ENCODE results near the gene KDM5A.
"Not testable (repeated sequence)": the region's sequence is repeated elsewhere in the genome, so short reads cannot be mapped to it uniquely, and the experiment has no call there.

The KDM5A gene

DNA sequence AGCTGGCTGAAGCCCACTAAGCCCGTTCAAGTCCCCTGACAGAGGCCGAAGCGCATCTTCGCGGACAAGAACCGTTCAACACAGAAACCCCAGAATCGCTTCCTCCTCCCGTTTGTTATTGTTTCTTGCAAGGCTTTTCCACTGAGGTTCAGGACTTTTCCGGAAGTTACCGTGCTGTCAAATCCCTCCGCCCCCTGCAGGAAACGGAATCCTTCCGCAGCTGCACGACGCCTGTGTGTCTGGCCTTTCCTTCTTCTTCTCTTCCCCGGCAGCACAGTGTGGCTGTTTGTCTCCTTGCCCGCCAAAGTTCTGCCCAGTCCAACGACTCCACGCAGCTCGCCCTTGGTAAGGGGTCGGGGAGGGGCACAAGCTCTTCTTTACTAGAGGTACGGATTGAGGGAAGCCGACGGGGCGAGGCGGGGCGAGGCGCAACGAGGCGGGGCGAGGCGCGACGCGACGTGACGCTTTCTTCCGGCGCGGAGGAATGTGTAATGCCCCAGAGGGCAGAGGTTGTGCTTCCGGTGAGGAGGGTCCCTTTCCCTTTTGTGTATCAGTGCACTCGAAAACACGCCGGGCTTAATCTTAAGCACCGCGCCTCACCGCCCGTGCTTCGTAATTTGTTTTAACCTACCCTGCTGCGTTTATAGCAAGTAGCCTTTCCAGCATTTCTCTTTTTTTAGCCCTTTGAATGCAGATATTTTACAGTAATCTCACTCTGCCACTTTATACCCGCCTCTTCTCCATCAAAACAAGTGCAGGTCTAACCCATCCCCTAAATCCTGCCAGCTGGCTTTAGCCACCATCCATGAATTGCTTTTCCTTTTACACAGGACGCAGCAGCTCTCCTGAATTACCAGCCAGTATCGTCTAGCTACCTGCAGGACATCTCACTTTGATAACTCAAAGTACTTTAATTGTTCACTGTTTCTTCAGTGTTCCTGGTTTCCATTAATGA, at the start of gene KDM5A:
KDM5A (minus strand) TSS at position 179 of the 955 bp plus-strand sequence. CDS start 229 bp downstream, outside the sequence.
- Histone ChIP-seq H3K9me3 (ENCODE audit: control insufficient read depth, insufficient read depth, low read length) (no peaks in the 10 kb centered on the region), H3K4me1 (ENCODE audit: insufficient read depth, low read length) (peaks cover 7% of the 10 kb centered on the region; the same call in 1 of the 2 replicates), H3K9ac (ENCODE audit: low read depth, low read length) (peak within 1 kb of the TSS; percentile 60), H3K36me3 (ENCODE audit: insufficient read depth, low read length) (no peaks in the 10 kb centered on the region; the same call in 1 of the 2 replicates)

DNA sequence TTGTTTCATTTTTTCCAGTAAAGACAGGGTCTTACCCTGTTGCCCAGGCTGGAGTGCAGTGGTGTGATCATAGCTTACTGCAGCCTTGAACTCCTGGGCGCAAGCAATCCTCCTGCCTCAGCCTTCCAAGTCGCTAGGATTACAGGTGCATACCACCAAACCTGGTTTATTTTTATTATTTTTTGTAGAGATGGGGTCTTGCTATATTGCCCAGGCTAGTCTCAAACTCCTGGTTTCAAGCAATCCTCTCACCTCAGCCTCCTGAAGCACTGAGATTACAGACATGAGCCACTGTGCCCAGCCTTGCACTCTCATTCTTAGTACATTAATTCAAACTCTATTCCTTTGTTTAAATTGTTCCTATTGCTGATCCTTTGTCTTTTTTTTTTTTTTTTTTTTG, 46.6 kb upstream of the KDM5A start:
- H3K4me1 ChIP-seq (ENCODE audit: insufficient read depth, low read length); H3K9ac ChIP-seq (ENCODE audit: low read depth, low read length); H3K9me3 ChIP-seq (ENCODE audit: control insufficient read depth, insufficient read depth, low read length): not testable (repeated sequence)
- H3K36me3 ChIP-seq (ENCODE audit: insufficient read depth, low read length): peaks cover 28% of the 10 kb centered on the region

DNA sequence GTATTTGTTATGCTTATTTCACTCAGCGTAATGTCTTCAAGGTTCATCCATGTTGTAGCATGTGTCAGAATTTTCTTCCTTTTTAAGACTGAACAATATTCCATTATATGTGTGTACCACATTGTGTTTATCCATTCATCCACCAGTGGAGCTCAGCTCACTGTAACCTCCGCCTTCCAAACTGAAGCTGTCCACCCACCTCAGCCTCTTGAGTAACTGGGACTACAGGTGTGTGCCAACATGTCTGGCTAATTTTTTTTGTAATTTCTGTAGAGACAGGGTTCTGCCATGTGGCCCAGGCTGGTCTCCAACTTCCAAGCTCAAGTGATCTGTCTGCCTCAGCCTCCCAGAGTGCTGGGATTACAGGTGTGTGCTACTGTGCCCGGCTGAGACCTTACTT, 33.4 kb upstream of the KDM5A start:
- Histone ChIP-seq H3K4me1 (ENCODE audit: insufficient read depth, low read length) (no peaks in the 10 kb centered on the region), H3K36me3 (ENCODE audit: insufficient read depth, low read length) (peaks cover 12% of the 10 kb centered on the region), H3K9me3 (ENCODE audit: control insufficient read depth, insufficient read depth, low read length) (no peaks in the 10 kb centered on the region)

DNA sequence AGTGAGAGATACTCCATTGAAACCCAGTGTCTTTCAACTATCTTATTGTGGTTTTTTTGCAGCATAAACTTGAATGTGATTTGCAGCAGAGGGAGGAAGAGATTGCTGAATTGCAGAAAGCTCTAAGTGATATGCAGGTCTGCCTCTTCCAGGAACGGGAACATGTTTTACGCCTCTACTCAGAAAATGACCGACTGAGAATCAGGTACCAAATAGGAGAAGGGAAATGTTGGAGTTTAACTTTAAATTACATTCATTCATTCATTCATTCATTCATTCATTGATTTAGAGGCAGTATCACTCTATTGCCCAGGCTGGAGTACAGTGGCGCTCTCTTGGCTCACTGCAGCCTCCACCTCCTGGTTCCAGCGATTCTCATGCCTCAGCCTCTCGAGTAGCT, 29.3 kb upstream of the KDM5A start:
- Histone ChIP-seq H3K9ac (ENCODE audit: low read depth, low read length) (no peak overlapping the region), H3K4me1 (ENCODE audit: insufficient read depth, low read length) (no peaks in the 10 kb centered on the region), H3K36me3 (ENCODE audit: insufficient read depth, low read length) (peaks cover 14% of the 10 kb centered on the region), H3K9me3 (ENCODE audit: control insufficient read depth, insufficient read depth, low read length) (no peaks in the 10 kb centered on the region)

More for the DNA sequence above, 33.4 kb upstream of the KDM5A start:
- no peak overlapping the region for H3K9ac ChIP-seq (ENCODE audit: low read depth, low read length)

DNA sequence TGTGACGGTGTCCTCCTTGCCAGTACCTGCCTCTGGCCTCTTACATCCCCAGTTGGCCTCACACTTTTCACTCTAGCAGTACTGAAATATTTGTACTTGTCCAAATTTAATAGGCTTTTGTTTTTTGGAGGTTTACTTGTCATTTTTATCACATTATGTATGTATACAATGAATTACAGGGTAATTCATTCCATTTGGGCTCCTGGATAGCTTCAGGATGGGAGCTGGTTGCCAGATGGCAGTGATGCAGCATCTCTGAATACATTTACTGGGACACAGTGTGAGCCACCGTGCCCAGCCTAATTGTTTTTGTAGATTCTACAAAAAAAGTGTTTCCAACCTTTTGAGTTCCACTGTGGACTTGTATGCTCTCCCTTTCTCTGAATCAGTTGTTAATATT, 25.7 kb upstream of the KDM5A start:
- Histone ChIP-seq H3K4me1 (ENCODE audit: insufficient read depth, low read length) (no peaks in the 10 kb centered on the region), H3K9me3 (ENCODE audit: control insufficient read depth, insufficient read depth, low read length) (no peaks in the 10 kb centered on the region), H3K9ac (ENCODE audit: low read depth, low read length) (no peak overlapping the region), H3K36me3 (ENCODE audit: insufficient read depth, low read length) (peaks cover 8% of the 10 kb centered on the region)

DNA sequence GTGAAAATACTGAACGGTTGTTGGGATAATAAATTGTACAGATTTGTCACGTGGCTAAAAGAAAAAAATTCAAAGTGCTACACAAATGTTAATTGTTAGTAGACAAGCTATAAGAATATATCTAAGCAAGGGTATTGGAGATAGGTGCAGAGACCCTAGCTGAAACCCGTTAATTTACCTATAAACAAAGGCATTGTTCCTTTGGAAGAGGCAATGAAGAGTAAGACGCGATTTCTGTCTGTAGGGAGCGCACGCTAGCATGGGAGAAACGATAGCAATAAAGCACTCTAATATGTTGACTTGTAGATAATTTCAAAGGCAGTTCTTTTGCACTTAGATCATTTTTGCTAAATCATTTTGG, 12.9 kb upstream of the KDM5A start:
- Histone ChIP-seq H3K36me3 (ENCODE audit: insufficient read depth, low read length) (no peaks in the 10 kb centered on the region), H3K9ac (ENCODE audit: low read depth, low read length) (peak overlapping the region; percentile 96), H3K9me3 (ENCODE audit: control insufficient read depth, insufficient read depth, low read length) (no peaks in the 10 kb centered on the region), H3K4me1 (ENCODE audit: insufficient read depth, low read length) (peaks cover 4% of the 10 kb centered on the region; the same call in 1 of the 2 replicates)

DNA sequence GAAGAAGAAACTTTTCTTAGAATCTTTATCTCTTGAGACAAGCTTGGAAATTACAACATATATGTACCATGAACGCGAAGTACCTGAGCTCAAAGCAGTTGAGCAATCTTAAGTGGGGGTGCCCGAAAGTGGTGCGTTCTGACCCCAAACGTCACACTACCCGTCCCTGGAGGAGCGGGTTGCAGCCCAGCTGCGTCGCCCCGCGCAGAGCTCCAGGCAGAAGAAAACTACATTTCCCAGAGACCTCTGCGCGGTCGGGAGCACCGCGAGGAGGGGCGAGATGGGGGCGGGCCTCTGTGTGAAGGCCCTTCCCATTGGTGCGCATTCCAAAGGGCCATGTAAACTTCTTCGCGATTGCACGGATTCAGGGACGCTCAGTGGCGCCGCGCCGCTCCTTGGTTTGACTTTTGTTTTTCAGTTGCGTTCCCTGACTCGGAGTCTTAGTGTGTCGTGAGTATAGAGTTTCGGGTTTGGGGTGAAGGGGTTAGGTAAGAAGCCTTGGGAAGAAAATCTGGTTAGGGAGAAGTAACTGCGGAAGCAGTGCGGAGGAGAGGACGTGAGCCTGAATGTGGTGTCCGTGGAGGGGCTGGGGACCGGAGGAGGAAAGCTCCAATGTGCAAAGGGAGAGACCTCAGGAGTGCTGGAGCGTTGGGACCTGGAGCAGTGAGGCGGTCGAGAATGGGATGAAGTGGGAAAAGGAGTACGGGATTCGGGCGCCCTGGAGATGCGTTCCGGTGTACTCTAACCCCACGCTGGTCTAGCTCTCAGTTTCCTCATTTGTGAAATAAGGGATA, 12.3 kb upstream of the KDM5A start, which contains the start of gene CCDC77:
CCDC77 (plus strand) TSS at position 410 of the 794 bp plus-strand sequence. CDS start 7,740 bp downstream, outside the sequence.
- H3K36me3 ChIP-seq (ENCODE audit: insufficient read depth, low read length): no peaks in the 10 kb centered on the region
- no peaks in the 10 kb centered on the region for H3K9me3 ChIP-seq (ENCODE audit: control insufficient read depth, insufficient read depth, low read length)
- H3K9ac ChIP-seq (ENCODE audit: low read depth, low read length): peak within 1 kb of the TSS; percentile 96
- H3K4me1 ChIP-seq (ENCODE audit: insufficient read depth, low read length): peaks cover 4% of the 10 kb centered on the region; the same call in 1 of the 2 replicates

DNA sequence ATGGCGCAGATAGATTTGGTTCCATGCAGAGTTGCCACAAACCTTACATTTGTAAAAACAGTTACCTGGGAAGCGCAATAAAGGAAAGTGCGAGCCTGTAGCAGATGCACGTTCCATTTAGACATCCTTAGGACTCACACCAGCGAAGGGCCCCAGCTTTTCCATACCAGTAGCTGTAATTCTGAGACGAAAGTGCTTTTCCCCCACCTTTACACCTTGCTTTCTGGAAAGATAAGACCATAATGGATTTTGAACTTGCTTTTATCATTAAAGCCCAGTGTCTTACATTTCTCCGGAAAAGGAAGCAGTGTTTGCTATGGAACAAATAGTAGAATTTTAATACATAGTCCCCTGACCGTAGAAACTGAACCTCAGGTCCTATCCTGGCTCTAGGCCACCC, 11.7 kb upstream of the KDM5A start:
- H3K4me1 ChIP-seq (ENCODE audit: insufficient read depth, low read length): peaks cover 4% of the 10 kb centered on the region; the same call in 1 of the 2 replicates
- peak overlapping the region; percentile 96 for H3K9ac ChIP-seq (ENCODE audit: low read depth, low read length)
- H3K36me3 ChIP-seq (ENCODE audit: insufficient read depth, low read length): no peaks in the 10 kb centered on the region
- no peaks in the 10 kb centered on the region for H3K9me3 ChIP-seq (ENCODE audit: control insufficient read depth, insufficient read depth, low read length)

DNA sequence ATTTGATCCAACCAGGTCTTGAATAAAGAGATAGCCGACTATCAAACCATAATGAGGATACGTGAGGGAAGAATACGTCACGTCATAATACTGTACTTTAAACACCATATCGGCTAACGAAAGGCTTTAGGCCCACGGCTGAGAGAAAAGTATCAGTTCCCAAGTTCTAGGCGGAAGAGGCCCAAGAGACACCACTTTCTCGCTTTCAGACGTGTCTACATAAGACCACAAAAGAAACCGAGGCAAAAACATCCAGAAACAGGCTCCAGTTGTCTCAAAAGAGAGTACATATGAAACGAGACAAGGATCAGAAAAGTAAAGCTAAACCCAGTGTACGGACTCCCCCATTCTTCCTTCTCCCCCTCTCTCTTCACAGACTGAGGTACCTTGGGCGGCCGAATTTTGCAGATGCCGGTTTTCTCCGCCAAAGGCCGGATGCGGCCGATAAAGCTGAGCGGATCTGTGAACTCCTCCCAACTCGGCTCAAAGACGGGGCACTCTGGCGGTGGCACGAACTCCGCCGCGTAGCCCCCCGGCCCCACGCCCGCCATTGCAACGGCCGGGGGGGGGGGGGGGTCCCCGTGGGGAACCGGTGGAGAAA, 479 bp downstream of the KDM5A start:
- Histone ChIP-seq H3K4me1 (ENCODE audit: insufficient read depth, low read length) (peaks cover 7% of the 10 kb centered on the region; the same call in 1 of the 2 replicates), H3K9ac (ENCODE audit: low read depth, low read length) (peak overlapping the region; percentile 60), H3K9me3 (ENCODE audit: control insufficient read depth, insufficient read depth, low read length) (no peaks in the 10 kb centered on the region), H3K36me3 (ENCODE audit: insufficient read depth, low read length) (no peaks in the 10 kb centered on the region; the same call in 1 of the 2 replicates)

DNA sequence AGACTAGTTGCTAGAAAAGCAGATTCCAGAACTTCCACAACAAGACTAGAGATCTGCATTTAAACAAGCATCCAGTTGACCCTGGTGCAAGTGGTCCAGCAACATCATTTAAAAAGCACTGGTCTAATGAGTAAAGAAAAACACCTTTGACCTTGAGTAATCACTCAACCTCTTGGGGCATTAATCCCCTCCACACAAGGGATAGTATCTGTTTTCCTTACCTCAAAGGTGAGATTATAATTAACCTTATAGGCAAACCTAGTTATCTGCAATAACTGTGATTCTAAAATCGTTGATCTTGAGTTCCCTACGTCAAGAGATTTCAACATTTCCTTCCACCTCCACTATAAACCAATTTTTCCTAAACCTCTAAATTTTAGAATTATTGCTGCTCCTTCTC, 1.1 kb downstream of the KDM5A start:
- H3K4me1 ChIP-seq (ENCODE audit: insufficient read depth, low read length): peaks cover 7% of the 10 kb centered on the region; the same call in 1 of the 2 replicates
- peak overlapping the region; percentile 60 for H3K9ac ChIP-seq (ENCODE audit: low read depth, low read length)
- H3K36me3 ChIP-seq (ENCODE audit: insufficient read depth, low read length): no peaks in the 10 kb centered on the region; the same call in none of the 2 replicates
- no peaks in the 10 kb centered on the region for H3K9me3 ChIP-seq (ENCODE audit: control insufficient read depth, insufficient read depth, low read length)

DNA sequence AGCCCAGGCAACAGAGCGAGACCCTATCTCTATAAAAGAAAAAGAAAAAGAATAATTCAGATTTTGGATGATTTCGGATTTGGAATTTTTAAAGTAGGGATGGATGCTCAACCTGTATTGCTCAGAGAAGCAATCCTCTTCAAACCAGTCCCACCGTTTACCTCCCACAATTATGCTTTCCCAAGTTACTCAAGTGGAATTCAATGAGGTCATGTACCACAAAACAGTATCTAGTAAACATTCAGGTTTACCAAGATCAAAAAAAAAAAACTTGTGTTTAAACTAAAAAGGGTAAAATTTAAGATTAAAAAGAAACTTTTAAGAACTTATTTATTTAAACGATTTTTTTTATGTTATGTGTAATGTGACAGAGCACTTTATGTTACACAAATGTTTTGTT, 2.5 kb downstream of the KDM5A start:
- Histone ChIP-seq H3K4me1 (ENCODE audit: insufficient read depth, low read length) (peaks cover 7% of the 10 kb centered on the region; the same call in 1 of the 2 replicates), H3K36me3 (ENCODE audit: insufficient read depth, low read length) (peaks cover 4% of the 10 kb centered on the region), H3K9me3 (ENCODE audit: control insufficient read depth, insufficient read depth, low read length) (no peaks in the 10 kb centered on the region), H3K9ac (ENCODE audit: low read depth, low read length) (no peak overlapping the region)

DNA sequence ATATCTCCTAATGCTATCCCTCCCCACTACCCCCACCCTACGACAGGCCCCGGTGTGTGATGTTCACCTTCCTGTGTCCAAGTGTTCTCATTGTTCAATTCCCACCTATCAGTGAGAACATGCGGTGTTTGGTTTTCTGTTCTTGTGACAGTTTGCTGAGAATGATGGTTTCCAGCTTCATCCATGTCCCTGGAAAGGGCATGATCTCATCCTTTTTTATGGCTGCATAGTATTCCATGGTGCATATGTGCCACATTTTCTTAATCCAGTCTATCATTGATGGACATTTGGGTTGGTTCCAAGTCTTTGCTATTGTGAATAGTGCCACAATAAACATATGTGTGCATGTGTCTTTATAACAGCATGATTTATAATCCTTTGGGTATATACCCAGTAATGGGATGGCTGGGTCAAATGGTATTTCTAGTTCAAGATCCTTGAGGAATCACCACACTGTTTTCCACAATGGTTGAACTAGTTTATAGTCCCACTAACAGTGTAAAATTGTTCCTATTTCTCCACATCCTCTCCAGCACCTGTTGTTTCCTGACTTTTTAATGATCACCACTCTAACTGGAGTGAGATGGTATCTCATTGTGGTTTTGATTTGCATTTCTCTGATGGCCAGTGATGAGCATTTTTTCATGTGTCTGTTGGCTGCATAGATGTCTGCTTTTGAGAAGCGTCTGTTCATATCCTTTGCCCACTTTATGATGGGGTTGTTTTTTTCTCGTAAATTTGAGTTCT, 18.2 kb downstream of the KDM5A start:
- H3K4me1 ChIP-seq (ENCODE audit: insufficient read depth, low read length); H3K9me3 ChIP-seq (ENCODE audit: control insufficient read depth, insufficient read depth, low read length); H3K9ac ChIP-seq (ENCODE audit: low read depth, low read length); H3K36me3 ChIP-seq (ENCODE audit: insufficient read depth, low read length): not testable (repeated sequence)

DNA sequence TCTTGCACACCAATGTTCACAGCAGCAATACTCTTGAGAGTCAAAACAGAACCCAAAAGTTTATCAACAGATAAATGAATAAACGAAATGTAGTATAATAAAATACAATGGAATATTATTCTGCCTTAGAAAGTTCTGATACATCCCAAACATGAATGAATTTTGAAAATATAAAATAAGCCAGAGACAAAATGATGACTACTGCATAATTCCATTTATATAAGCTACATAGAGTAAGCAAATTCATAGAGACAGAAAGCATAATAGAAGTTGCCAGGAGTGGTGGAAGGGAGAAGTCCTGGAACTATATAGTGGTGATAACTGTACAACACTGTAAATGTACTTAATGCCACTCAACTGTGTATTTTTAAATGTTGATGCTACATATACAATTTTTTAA, 21.1 kb downstream of the KDM5A start:
- H3K36me3 ChIP-seq (ENCODE audit: insufficient read depth, low read length): peaks cover 15% of the 10 kb centered on the region
- H3K9ac ChIP-seq (ENCODE audit: low read depth, low read length): no peak overlapping the region
- H3K9me3 ChIP-seq (ENCODE audit: control insufficient read depth, insufficient read depth, low read length): peaks cover 2% of the 10 kb centered on the region; the same call in 1 of the 2 replicates
- H3K4me1 ChIP-seq (ENCODE audit: insufficient read depth, low read length): no peaks in the 10 kb centered on the region
